Measurements from ENCODE around the gene ATL1. TPM values are rescaled to one million over a fixed set of nuclear protein-coding genes. Genes with fewer than 3 reads are reported as not detected.

Gene ATL1
- total RNA-seq, 1 experiment from 2014 or later: 3.1 TPM

- TF ChIP-seq CTCF (IDR thresholded peaks at IDR 0.05; ENCODE audit: unreplicated experiment): no peak
- Mint-ChIP-seq H3K36me3 (ENCODE audit: insufficient read depth, unreplicated experiment) (no peaks in the 10 kb centered on the region), H3K27me3 (ENCODE audit: unreplicated experiment) (no peaks in the 10 kb centered on the region), H3K27ac (ENCODE audit: unreplicated experiment) (no peak overlapping the region), H3K4me3 (ENCODE audit: low read depth, unreplicated experiment) (no peak overlapping the region), H3K4me1 (ENCODE audit: low read depth, unreplicated experiment) (no peaks in the 10 kb centered on the region), H3K9me3 (ENCODE audit: low read depth, unreplicated experiment) (no peaks in the 10 kb centered on the region)
- CTCF ChIA-PET: no interaction called here
- no peak for DNase-seq
- no TSS peak for BruUV-seq (replicated peaks)
- intact Hi-C loops (cut with micrococcal nuclease; ENCODE audit: unreplicated experiment): loop anchor here (5.0 kb wide), 1 partner anchor 259 kb away; no protein-coding TSS in a partner anchor
Measured at GRCh38 chr14:50603565-50603964, 43.6 kb downstream of the ATL1 start.

GRCh38 chr14:50605766-50606165 is 45.8 kb downstream of the ATL1 start:
- Mint-ChIP-seq H3K27me3 (ENCODE audit: unreplicated experiment) (no peaks in the 10 kb centered on the region), H3K36me3 (ENCODE audit: insufficient read depth, unreplicated experiment) (no peaks in the 10 kb centered on the region), H3K27ac (ENCODE audit: unreplicated experiment) (no peak overlapping the region), H3K4me1 (ENCODE audit: low read depth, unreplicated experiment) (no peaks in the 10 kb centered on the region), H3K9me3 (ENCODE audit: low read depth, unreplicated experiment) (no peaks in the 10 kb centered on the region), H3K4me3 (ENCODE audit: low read depth, unreplicated experiment) (no peak overlapping the region)
- TF ChIP-seq CTCF (IDR thresholded peaks at IDR 0.05; ENCODE audit: unreplicated experiment): no peak
- no TSS peak for BruUV-seq (replicated peaks)
- no peak for DNase-seq
- intact Hi-C loops (cut with micrococcal nuclease; ENCODE audit: unreplicated experiment): no loop called here
- CTCF ChIA-PET: no interaction called here

- H3K36me3 Mint-ChIP-seq (ENCODE audit: insufficient read depth, unreplicated experiment): no peaks in the 10 kb centered on the region
- H3K4me3 Mint-ChIP-seq (ENCODE audit: low read depth, unreplicated experiment): no peak overlapping the region
- DNase-seq: no peak
- no peak overlapping the region for H3K27ac Mint-ChIP-seq (ENCODE audit: unreplicated experiment)
- no TSS peak for BruUV-seq (replicated peaks)
- no peak for TF ChIP-seq CTCF (IDR thresholded peaks at IDR 0.05; ENCODE audit: unreplicated experiment)
- no peaks in the 10 kb centered on the region for H3K4me1 Mint-ChIP-seq (ENCODE audit: low read depth, unreplicated experiment)
- CTCF ChIA-PET: interaction anchor here (0.6 kb wide), 1 partner anchor 51 kb away, joined by 7 read pairs; no protein-coding TSS in a partner anchor
- intact Hi-C loops (cut with micrococcal nuclease; ENCODE audit: unreplicated experiment): no loop called here
- H3K27me3 Mint-ChIP-seq (ENCODE audit: unreplicated experiment): no peaks in the 10 kb centered on the region
- H3K9me3 Mint-ChIP-seq (ENCODE audit: low read depth, unreplicated experiment): no peaks in the 10 kb centered on the region
Measured at GRCh38 chr14:50606468-50606867, 46.5 kb downstream of the ATL1 start.

GRCh38 chr14:50607181-50607580 is 47.2 kb downstream of the ATL1 start:
- no peak overlapping the region for H3K4me3 Mint-ChIP-seq (ENCODE audit: low read depth, unreplicated experiment)

More at GRCh38 chr14:50607181-50607580, 47.2 kb downstream of the ATL1 start:
- intact Hi-C loops (cut with micrococcal nuclease; ENCODE audit: unreplicated experiment): no loop called here
- H3K36me3 Mint-ChIP-seq (ENCODE audit: insufficient read depth, unreplicated experiment): no peaks in the 10 kb centered on the region
- TF ChIP-seq CTCF (IDR thresholded peaks at IDR 0.05; ENCODE audit: unreplicated experiment): no peak
- CTCF ChIA-PET: no interaction called here
- H3K9me3 Mint-ChIP-seq (ENCODE audit: low read depth, unreplicated experiment): no peaks in the 10 kb centered on the region
- H3K27me3 Mint-ChIP-seq (ENCODE audit: unreplicated experiment): no peaks in the 10 kb centered on the region
- no peaks in the 10 kb centered on the region for H3K4me1 Mint-ChIP-seq (ENCODE audit: low read depth, unreplicated experiment)
- no TSS peak for BruUV-seq (replicated peaks)
- no peak overlapping the region for H3K27ac Mint-ChIP-seq (ENCODE audit: unreplicated experiment)
- DNase-seq: no peak
